ENCODE results near the gene UBE2I. TPM values are rescaled to one million over a fixed set of nuclear protein-coding genes. Genes with fewer than 3 reads are reported as not detected.

Gene UBE2I
- total RNA-seq, 2 donors from 2014 or later: 204 to 206 TPM

DNA sequence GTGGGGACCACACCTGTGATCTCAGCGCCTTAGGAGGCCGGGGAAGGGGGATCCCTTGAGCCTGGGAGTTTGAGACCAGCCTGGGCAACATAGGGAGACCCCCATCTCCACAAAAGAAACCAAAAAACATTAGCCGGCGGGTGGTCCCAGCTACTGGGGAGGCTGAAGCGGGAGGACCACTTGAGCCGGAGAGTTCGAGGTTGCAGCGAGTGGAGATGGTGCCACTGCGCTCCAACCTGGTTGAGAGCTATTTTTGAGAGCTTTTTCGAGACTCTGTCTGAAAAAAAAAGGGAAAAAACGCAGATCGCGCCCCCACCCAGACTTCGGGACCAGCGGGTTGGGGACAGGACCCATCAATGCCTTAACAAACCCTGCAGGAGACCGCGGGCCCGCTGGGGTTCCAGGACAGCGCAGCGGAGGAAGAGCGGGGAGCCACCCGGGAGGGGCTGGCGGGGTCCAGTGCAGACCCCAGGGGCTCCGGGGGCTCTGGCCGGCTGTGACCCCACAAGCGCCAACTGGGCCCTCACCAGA, 23.2 kb downstream of the UBE2I start:
- Mint-ChIP-seq H3K27me3 (no peaks in the 10 kb centered on the region), H3K4me3 (peak overlapping the region; percentile 54), H3K4me1 (no peaks in the 10 kb centered on the region), H3K27ac (peak overlapping the region; percentile 62), H3K9me3 (no peaks in the 10 kb centered on the region), H3K36me3 (ENCODE audit: low read depth) (no peaks in the 10 kb centered on the region)
- no peak for ATAC-seq (replicated peaks)

GRCh38 chr16:1333149-1333812, 23.8 kb downstream of the UBE2I start, which contains the start of gene BAIAP3:
BAIAP3 (plus strand) TSS chr16:1333645; CDS start chr16:1338550, 4,905 bp downstream.
- Mint-ChIP-seq H3K9me3 (no peaks in the 10 kb centered on the region), H3K27me3 (no peaks in the 10 kb centered on the region), H3K36me3 (ENCODE audit: low read depth) (no peaks in the 10 kb centered on the region), H3K4me3 (peak within 1 kb of the TSS; percentile 54), H3K27ac (peak within 1 kb of the TSS; percentile 62), H3K4me1 (no peaks in the 10 kb centered on the region)
- peak; percentile 66 for ATAC-seq (replicated peaks)

GRCh38 chr16:1333854-1334700, 24.6 kb downstream of the UBE2I start:
- no peak overlapping the region for H3K27ac Mint-ChIP-seq
- no peak for ATAC-seq (replicated peaks)
- no peaks in the 10 kb centered on the region for H3K9me3 Mint-ChIP-seq
- no peaks in the 10 kb centered on the region for H3K36me3 Mint-ChIP-seq (ENCODE audit: low read depth)
- H3K4me1 Mint-ChIP-seq: no peaks in the 10 kb centered on the region
- no peak overlapping the region for H3K4me3 Mint-ChIP-seq
- no peaks in the 10 kb centered on the region for H3K27me3 Mint-ChIP-seq

DNA sequence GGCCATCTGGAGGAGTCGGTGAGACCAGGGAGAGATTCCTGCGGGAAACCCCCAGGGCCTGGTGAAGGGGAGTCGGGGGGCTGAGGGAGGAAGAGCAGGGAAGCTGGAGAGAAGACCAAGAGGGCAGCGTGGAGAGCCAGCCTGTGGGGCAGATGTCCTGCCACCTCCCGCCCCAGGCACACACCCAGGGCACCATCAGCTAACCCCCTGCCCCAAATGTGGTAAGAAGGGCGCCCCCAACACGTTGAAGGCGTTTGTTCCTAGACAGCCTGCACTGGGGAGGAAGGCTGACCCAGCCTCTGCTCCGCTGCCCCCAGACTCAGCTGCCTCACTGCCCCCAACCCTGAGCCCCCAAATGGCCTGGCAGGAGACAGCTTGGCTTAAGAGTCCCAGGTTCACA, 25.3 kb downstream of the UBE2I start:
- H3K4me1 Mint-ChIP-seq: no peaks in the 10 kb centered on the region
- no peaks in the 10 kb centered on the region for H3K27me3 Mint-ChIP-seq
- H3K9me3 Mint-ChIP-seq: no peaks in the 10 kb centered on the region
- ATAC-seq (replicated peaks): no peak
- no peak overlapping the region for H3K4me3 Mint-ChIP-seq
- no peak overlapping the region for H3K27ac Mint-ChIP-seq
- H3K36me3 Mint-ChIP-seq (ENCODE audit: low read depth): no peaks in the 10 kb centered on the region

DNA sequence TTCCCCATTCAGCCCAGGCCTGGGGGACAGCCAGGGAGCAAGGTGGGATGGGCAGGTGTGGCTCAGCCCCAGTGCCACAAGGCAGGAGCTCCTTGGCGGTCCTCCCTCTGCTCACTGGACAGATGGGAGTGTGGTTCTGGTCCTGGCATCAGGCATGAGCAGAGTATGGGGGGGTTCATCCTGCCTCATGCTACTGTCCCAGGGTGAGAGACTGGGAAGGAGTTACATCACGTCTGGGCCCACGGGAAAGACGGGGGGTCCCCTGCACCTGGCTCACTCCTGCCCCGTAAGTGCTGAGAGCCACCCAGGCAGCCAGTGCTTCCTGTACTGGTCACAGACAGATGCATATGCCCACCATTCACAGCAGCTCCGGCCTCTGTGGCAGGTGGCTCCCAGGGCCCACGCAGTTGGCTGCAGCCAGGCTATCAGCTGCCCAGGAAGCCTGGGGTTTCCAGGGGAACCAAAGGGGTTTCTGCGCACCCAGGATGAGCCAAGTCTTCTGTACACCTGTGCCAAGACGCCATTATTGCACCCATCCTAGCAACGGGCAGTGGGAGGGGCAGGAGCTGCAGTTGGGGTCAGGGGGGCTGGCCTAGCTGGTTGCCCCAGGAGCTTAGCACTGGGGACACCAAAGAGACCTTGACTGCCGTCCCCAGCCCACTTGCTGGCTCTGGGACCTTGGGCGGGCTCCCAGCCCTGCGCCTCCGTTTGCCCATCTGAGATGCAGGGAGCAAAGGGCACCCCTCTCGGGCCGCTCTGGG, 26.0 kb downstream of the UBE2I start:
- Mint-ChIP-seq H3K9me3 (no peaks in the 10 kb centered on the region), H3K36me3 (ENCODE audit: low read depth) (no peaks in the 10 kb centered on the region), H3K27ac (no peak overlapping the region), H3K27me3 (no peaks in the 10 kb centered on the region), H3K4me3 (no peak overlapping the region), H3K4me1 (no peaks in the 10 kb centered on the region)
- no peak for ATAC-seq (replicated peaks)

DNA sequence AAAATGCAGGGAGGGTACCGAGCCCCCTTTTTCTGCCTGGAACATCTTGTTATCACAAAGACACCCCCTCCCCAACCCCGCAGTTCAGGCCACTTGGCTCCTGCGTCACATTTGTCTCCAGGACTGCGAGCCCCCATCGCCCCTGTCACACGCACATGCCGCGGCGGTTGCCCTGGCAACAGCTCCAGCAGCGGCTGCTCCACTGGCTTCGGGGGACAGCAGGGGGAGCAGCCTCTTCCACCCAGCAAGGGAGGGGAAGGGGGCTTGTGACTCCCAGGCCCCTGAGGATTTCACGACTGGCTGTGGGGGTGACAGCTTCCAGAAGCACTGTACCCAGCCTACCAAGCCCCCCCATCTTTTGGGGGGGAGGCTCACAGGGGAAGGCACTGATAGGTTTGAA, 26.6 kb downstream of the UBE2I start:
- Mint-ChIP-seq H3K9me3 (no peaks in the 10 kb centered on the region), H3K27me3 (no peaks in the 10 kb centered on the region), H3K4me1 (no peaks in the 10 kb centered on the region), H3K27ac (no peak overlapping the region), H3K36me3 (ENCODE audit: low read depth) (no peaks in the 10 kb centered on the region), H3K4me3 (no peak overlapping the region)
- ATAC-seq (replicated peaks): no peak

DNA sequence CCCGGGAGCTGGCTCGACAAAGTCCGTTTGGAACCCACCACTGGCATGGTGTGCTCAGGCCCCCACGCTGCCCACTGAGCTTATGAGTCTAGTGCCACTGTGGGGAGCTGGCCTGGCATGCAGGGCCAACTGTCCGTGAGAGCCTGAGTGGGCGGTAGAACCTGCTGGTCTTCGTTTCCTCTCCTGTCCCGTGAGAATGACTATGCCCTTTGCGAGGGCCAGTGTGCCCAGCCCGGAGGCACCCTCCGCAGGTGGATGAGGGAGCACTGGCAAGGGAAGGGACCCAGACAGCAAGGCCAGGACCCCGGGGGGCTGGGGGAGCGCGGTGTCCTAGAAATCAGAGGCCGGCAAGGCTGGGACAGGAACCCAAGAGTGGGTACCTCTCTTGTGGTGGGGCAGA, 27.2 kb downstream of the UBE2I start:
- H3K36me3 Mint-ChIP-seq (ENCODE audit: low read depth): no peaks in the 10 kb centered on the region
- H3K27ac Mint-ChIP-seq: no peak overlapping the region
- no peaks in the 10 kb centered on the region for H3K9me3 Mint-ChIP-seq
- no peak for ATAC-seq (replicated peaks)
- no peaks in the 10 kb centered on the region for H3K27me3 Mint-ChIP-seq
- no peak overlapping the region for H3K4me3 Mint-ChIP-seq
- no peaks in the 10 kb centered on the region for H3K4me1 Mint-ChIP-seq

DNA sequence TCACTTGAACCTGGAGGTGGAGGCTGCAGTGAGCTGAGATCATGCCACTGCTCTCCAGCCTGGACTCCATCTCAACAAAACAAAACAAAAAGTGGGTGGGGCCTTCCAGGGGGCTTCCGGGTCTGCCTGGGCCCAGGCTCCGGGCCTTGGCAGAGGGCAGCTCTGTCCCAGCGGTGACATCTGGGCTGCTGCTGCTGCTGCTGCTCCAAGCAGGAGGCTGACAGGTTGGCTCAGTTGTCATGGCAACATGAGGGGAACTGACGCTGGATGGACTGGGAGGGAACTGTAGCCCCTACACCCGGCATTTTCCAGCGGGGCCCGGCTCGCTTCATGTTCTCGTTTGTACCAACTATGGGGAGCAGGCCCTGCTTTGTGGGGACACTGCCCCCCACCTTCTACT, 28.1 kb downstream of the UBE2I start:
- Mint-ChIP-seq H3K4me3 (no peak overlapping the region), H3K4me1 (no peaks in the 10 kb centered on the region), H3K27me3 (no peaks in the 10 kb centered on the region), H3K36me3 (ENCODE audit: low read depth) (no peaks in the 10 kb centered on the region), H3K27ac (no peak overlapping the region), H3K9me3 (no peaks in the 10 kb centered on the region)
- ATAC-seq (replicated peaks): no peak

- Mint-ChIP-seq H3K27ac (no peak overlapping the region), H3K27me3 (no peaks in the 10 kb centered on the region), H3K4me1 (peaks cover 5% of the 10 kb centered on the region), H3K36me3 (ENCODE audit: low read depth) (no peaks in the 10 kb centered on the region), H3K9me3 (no peaks in the 10 kb centered on the region), H3K4me3 (no peak overlapping the region)
- no peak for ATAC-seq (replicated peaks)
These were observed 28.8 kb downstream of the UBE2I start for GRCh38 chr16:1338119-1338730.

DNA sequence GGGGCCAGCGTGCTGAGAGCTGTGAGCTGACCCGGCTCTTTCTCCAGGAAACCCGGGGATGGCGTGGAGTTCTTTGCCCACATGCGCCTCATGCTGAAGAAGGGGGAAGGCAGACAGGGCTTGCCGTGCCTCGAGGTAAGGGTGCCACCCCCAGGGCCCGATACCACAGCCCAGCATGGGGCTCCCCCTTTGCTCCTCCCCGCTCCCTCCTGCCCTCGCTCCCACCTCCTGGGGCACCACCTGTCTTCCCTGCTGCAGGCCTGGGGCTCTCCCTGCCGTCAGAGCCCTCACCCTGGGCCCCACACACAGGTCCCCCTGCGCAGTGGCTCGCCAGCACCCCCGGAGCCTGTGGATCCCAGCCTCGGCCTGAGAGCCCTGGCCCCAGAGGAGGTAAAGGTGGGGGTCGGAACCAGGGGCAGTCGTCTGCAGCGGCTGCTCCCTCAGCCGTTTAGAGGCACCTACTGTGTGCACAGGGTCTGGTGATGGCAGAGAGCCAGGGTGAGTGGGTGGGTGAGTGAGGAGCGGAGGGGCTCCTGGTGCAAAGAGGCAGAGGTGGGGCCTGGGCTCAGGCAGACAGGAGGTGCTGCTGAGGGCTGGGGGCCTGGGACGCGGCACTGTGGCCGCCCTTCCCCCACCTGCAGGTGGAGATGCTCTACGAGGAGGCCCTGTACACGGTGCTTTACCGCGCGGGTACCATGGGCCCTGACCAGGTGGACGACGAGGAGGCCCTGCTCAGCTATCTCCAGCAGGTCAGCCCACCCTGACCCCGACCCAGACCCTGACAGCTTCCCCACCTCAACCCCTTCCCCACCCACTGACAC, 29.6 kb downstream of the UBE2I start:
- no peak for ATAC-seq (replicated peaks)
- Mint-ChIP-seq H3K36me3 (ENCODE audit: low read depth) (no peaks in the 10 kb centered on the region), H3K4me1 (peaks cover 7% of the 10 kb centered on the region), H3K27me3 (no peaks in the 10 kb centered on the region), H3K27ac (no peak overlapping the region), H3K9me3 (no peaks in the 10 kb centered on the region), H3K4me3 (no peak overlapping the region)

- H3K27ac Mint-ChIP-seq: no peak overlapping the region
- peaks cover 7% of the 10 kb centered on the region for H3K4me1 Mint-ChIP-seq
- no peak overlapping the region for H3K4me3 Mint-ChIP-seq
- no peak for ATAC-seq (replicated peaks)
- H3K9me3 Mint-ChIP-seq: no peaks in the 10 kb centered on the region
- H3K36me3 Mint-ChIP-seq (ENCODE audit: low read depth): no peaks in the 10 kb centered on the region
- no peaks in the 10 kb centered on the region for H3K27me3 Mint-ChIP-seq
These were observed 31.5 kb downstream of the UBE2I start for GRCh38 chr16:1340730-1341494.

GRCh38 chr16:1341495-1342420, 32.3 kb downstream of the UBE2I start:
- peaks cover 7% of the 10 kb centered on the region for H3K4me1 Mint-ChIP-seq
- H3K27me3 Mint-ChIP-seq: no peaks in the 10 kb centered on the region
- no peaks in the 10 kb centered on the region for H3K36me3 Mint-ChIP-seq (ENCODE audit: low read depth)
- H3K27ac Mint-ChIP-seq: no peak overlapping the region
- no peaks in the 10 kb centered on the region for H3K9me3 Mint-ChIP-seq
- ATAC-seq (replicated peaks): no peak
- H3K4me3 Mint-ChIP-seq: peak overlapping the region; percentile 73

All from activated T-helper 17 cell treated with anti-CD3 and anti-CD28 coated beads, Interleukin-2, amount 50 U/mL, for 72 hours (primary cell).